ENCODE data around the gene SPATA13. TPM values are rescaled to one million over a fixed set of nuclear protein-coding genes. Genes with fewer than 3 reads are reported as not detected.

The SPATA13 gene
- polyA plus RNA-seq (2011; rRNA removed) (10.5 and 12.0 TPM in 2 replicates), polyA minus RNA-seq (2011; rRNA and poly(A)+ RNA removed) (18.5 and 22.9 TPM in 2 replicates)

DNA sequence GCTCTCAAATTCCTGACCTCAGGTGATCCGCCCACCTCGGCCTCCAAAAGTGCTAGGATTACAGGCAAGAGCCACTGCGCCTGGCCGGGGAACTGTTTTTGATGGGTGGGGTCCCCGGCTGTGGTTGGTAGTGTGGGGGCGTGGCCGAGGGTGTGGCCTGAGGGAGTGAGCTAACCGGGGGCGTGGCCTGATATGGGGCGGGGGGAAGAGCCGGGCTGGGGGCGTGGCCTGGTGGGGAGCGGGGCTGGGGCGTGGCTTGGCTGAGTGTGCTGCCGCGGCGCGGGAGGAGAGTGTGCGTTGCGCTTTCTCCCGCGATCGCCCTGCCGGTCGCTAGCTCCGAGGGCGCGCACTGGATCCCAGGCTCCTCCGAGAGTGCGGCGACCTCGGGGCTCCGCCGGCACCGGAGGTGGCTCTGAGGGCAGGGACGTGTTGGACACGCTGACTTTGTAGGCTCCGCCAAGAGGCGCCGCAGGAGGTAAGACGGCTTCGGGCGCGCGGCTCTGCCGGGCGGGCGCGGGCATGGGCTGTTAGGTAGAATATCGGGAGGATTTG, at the start of gene SPATA13:
Gene SPATA13 (plus strand): TSS at position 263 of the 552 bp plus-strand sequence. CDS start 62,210 bp downstream, outside the sequence.
- Histone ChIP-seq H3K9me3 (ENCODE audit: control insufficient read depth, insufficient read depth, low read length) (no peaks in the 10 kb centered on the region; the same call in 1 of the 2 replicates), H3K27me3 (ENCODE audit: control insufficient read depth, insufficient read depth, low read length) (no peaks in the 10 kb centered on the region), H3K27ac (ENCODE audit: low read depth, low read length) (peak within 1 kb of the TSS; percentile 47), H3K4me3 (ENCODE audit: low read depth, low read length) (peak within 1 kb of the TSS; percentile 84)
- POLR2A ChIA-PET, result interaction anchor here (0.6 to 1.8 kb wide), 12 partner anchors 9 to 181 kb away, joined by 3 to 8 read pairs (median 4); no protein-coding TSS in a partner anchor
- TF ChIP-seq, protein P1, sequence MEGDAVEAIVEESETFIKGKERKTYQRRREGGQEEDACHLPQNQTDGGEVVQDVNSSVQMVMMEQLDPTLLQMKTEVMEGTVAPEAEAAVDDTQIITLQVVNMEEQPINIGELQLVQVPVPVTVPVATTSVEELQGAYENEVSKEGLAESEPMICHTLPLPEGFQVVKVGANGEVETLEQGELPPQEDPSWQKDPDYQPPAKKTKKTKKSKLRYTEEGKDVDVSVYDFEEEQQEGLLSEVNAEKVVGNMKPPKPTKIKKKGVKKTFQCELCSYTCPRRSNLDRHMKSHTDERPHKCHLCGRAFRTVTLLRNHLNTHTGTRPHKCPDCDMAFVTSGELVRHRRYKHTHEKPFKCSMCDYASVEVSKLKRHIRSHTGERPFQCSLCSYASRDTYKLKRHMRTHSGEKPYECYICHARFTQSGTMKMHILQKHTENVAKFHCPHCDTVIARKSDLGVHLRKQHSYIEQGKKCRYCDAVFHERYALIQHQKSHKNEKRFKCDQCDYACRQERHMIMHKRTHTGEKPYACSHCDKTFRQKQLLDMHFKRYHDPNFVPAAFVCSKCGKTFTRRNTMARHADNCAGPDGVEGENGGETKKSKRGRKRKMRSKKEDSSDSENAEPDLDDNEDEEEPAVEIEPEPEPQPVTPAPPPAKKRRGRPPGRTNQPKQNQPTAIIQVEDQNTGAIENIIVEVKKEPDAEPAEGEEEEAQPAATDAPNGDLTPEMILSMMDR (IDR thresholded peaks at IDR 0.05; ENCODE audit: low read depth, low read length), result no peak
- peak; percentile 65 for DNase-seq (ENCODE audit: low read depth, low spot score)
- CTCF ChIA-PET, result interaction anchor here (0.7 to 1.7 kb wide), 5 partner anchors 60 to 141 kb away, joined by 3 to 4 read pairs (median 3); no protein-coding TSS in a partner anchor

DNA sequence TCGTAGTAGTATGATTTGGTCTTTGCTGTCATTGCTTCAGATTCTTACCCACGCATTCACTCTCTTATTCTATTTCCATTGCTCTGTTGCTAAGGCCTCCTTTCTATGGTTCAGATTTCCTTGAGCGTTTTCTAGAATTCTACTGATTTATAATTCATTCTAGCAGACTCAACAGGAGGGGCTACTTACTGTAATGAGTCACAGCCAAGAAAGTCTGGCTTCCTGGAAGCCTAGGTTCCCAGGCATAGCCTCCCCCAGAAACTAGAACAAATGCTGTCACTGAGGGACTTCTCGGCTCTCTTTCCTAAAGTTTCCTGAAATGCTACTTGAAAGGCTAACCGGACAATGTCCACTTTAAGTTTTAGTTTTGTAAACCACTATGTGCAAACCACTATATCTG, 47.7 kb upstream of the SPATA13 start:
- POLR2A ChIA-PET, result no interaction called here
- H3K27ac ChIP-seq (ENCODE audit: low read depth, low read length), result no peak overlapping the region
- H3K27me3 ChIP-seq (ENCODE audit: control insufficient read depth, insufficient read depth, low read length), result no peaks in the 10 kb centered on the region
- no peaks in the 10 kb centered on the region for H3K9me3 ChIP-seq (ENCODE audit: control insufficient read depth, insufficient read depth, low read length)
- DNase-seq (ENCODE audit: low read depth, low spot score), result no peak
- CTCF ChIA-PET, result no interaction called here
- TF ChIP-seq, protein P1 (IDR thresholded peaks at IDR 0.05; ENCODE audit: low read depth, low read length), result no peak
- no peak overlapping the region for H3K4me3 ChIP-seq (ENCODE audit: low read depth, low read length)

DNA sequence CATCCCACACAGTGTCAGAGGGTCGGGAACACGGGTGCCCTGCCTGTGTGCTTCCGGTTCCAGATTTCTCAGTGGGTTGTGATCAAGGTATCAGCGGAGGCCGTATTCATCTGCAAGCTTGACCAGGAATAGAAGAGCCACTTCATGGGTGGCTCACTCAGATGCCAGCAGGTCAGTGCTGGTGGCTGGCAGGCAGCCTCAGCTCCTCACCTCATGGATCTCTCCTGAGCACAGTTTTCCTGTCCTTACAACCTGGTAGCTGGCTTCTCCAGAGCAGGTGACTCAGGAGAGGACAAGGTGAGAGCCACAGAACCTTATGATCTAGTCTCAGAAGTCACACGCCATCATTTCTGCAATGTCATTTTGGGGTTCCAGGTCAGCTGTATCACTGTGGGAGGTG, 44.8 kb upstream of the SPATA13 start:
- TF ChIP-seq, protein P1 (IDR thresholded peaks at IDR 0.05; ENCODE audit: low read depth, low read length), result no peak
- Histone ChIP-seq H3K27ac (ENCODE audit: low read depth, low read length) (no peak overlapping the region), H3K27me3 (ENCODE audit: control insufficient read depth, insufficient read depth, low read length) (no peaks in the 10 kb centered on the region), H3K4me3 (ENCODE audit: low read depth, low read length) (no peak overlapping the region), H3K9me3 (ENCODE audit: control insufficient read depth, insufficient read depth, low read length) (no peaks in the 10 kb centered on the region)
- CTCF ChIA-PET, result no interaction called here
- POLR2A ChIA-PET, result interaction anchor here (1.0 kb wide), 1 partner anchor 45 kb away, joined by 5 read pairs; the partner anchor contains the start of gene SPATA13
- DNase-seq (ENCODE audit: low read depth, low spot score), result no peak

DNA sequence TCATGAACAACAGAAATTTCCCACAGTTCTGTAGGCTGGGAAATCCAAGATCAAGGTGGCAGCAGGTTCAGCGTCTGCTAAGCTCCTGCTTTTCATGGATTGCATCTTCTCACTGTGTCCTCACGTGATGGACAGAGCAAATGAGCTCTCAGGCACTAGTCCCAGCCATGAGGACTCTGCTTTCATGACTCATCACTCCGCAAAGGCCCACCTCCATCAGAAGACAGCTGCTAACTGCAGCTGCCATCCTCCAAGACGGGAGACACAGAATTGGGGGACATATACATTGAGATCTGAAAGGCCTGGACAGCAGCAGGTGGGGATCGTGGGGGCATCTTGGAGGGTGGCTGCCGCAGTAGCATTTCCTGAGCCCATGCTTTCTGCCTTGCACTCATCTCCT, 44.4 kb upstream of the SPATA13 start:
- TF ChIP-seq, protein P1 (IDR thresholded peaks at IDR 0.05; ENCODE audit: low read depth, low read length), result no peak
- no peak overlapping the region for H3K4me3 ChIP-seq (ENCODE audit: low read depth, low read length)
- no peak for DNase-seq (ENCODE audit: low read depth, low spot score)
- ChIA-PET CTCF (interaction anchor here (0.6 kb wide), 1 partner anchor 113 kb away, joined by 3 read pairs; no protein-coding TSS in a partner anchor), POLR2A (no interaction called here)
- H3K27me3 ChIP-seq (ENCODE audit: control insufficient read depth, insufficient read depth, low read length), result no peaks in the 10 kb centered on the region
- no peaks in the 10 kb centered on the region for H3K9me3 ChIP-seq (ENCODE audit: control insufficient read depth, insufficient read depth, low read length)
- no peak overlapping the region for H3K27ac ChIP-seq (ENCODE audit: low read depth, low read length)

DNA sequence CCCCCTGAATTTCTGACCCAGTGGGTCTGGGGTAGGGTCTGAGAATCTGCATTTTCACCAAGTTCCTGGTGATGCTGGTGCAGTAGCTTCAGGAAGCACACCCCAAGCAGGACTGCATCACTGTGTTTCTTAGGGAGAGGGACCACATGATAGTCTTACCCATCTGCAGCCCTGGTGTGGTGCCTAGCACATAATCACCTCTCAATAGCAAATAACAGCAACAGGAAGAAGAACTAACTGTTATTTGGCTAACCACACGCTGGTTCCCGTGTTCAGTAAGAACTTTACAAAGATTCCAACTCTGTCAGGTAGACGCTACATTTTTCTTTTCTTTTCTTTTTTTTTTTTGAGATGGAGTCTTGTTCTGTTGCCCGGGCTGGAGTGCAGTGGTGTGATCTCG, 41.9 kb upstream of the SPATA13 start:
- Histone ChIP-seq H3K27me3 (ENCODE audit: control insufficient read depth, insufficient read depth, low read length) (no peaks in the 10 kb centered on the region), H3K4me3 (ENCODE audit: low read depth, low read length) (no peak overlapping the region), H3K27ac (ENCODE audit: low read depth, low read length) (no peak overlapping the region), H3K9me3 (ENCODE audit: control insufficient read depth, insufficient read depth, low read length) (no peaks in the 10 kb centered on the region)
- ChIA-PET CTCF (no interaction called here), POLR2A (no interaction called here)
- DNase-seq (ENCODE audit: low read depth, low spot score), result no peak
- TF ChIP-seq, protein P1 (IDR thresholded peaks at IDR 0.05; ENCODE audit: low read depth, low read length), result no peak

All from AG04450 (cell line).